HepG2 (cell line): ENCODE results near the gene RTP3. TPM values are rescaled to one million over a fixed set of nuclear protein-coding genes. Genes with fewer than 3 reads are reported as not detected.

ENCODE experiments used
- ATAC-seq: fragments of 200-7000 bp; cut with Tn5 transposase; 3 replicates; pipeline ENCODE4 v1.9.1; 2020; ENCODE audit warnings: mild to moderate bottlenecking, moderate library complexity
- BruUV-seq: library from RNA; stranded (reverse); fragments of 400-500 nt; replicated peaks from 2 replicates; lab custom pipeline; 2021; lab: Mats Ljungman, UMichigan
- CTCF ChIA-PET: fragments of 300-600 bp; formaldehyde crosslinking; extraction: SDS; loops from one replicate; lab custom pipeline; 2021; ENCODE audit warnings: low total read pairs, inconsistent platforms, low intra/inter-chr PET ratio; lab: Yijun Ruan, JAX
- POLR2A ChIA-PET: fragments of 350-600 bp; sonication (Branson Sonifier 250); formaldehyde crosslinking; loops from one replicate; lab custom pipeline; 2020; ENCODE audit warnings: antibody characterized with exemption, inconsistent platforms; lab: Yijun Ruan, JAX
- DNase-seq: peaks from one replicate; pipeline ENCODE4 v3.0.0-alpha.2; 2015; ENCODE audit warnings: low spot score
- FAIRE-seq: peaks from 3 replicates; lab custom pipeline; 2011; peaks lifted over from hg19 to GRCh38; lab: Jason Lieb, UNC
- H2AFZ ChIP-seq: one replicate; pipeline ENCODE4 v1.6.1; 2011; ENCODE audit warnings: low read length, inconsistent platforms
- H3K27ac ChIP-seq: fragments of 300-600 bp; 3 replicates; pipeline ENCODE4 v1.8.0; 2011; ENCODE audit warnings: mixed run types, mild to moderate bottlenecking, mixed read lengths, low read length, inconsistent platforms; ENCODE audit not compliant: insufficient read depth; ENCODE audit errors: extremely low read length
- H3K27me3 ChIP-seq, 2 experiments: fragments of 200-600 bp in 1 of 2; 2 replicates in 1 of 2; 3 replicates in 1 of 2; pipeline versions ENCODE4 v1.6.0 to v1.8.0; 2011; ENCODE audit warnings: low read length in 2 of 2, mild to moderate bottlenecking in 2 of 2, moderate library complexity in 2 of 2, inconsistent platforms in 1 of 2; ENCODE audit not compliant: insufficient read depth in 2 of 2, control insufficient read depth in 1 of 2
- H3K36me3 ChIP-seq, 2 experiments: fragments of 200-600 bp in 1 of 2; replicated peaks in 1 of 2; 2 replicates in 1 of 2; 3 replicates in 1 of 2; pipeline versions ENCODE4 v1.5.1 to v1.8.0; 2011; ENCODE audit warnings: low read length in 2 of 2, inconsistent platforms in 1 of 2; ENCODE audit not compliant: insufficient read depth in 2 of 2, control insufficient read depth in 1 of 2
- H3K4me1 ChIP-seq: 2 replicates; pipeline ENCODE4 v1.5.1; 2012; ENCODE audit warnings: low read length, inconsistent platforms; ENCODE audit not compliant: insufficient read depth
- H3K4me2 ChIP-seq: 2 replicates; pipeline ENCODE4 v1.6.0; 2011; ENCODE audit warnings: low read depth, low read length, inconsistent platforms
- H3K4me3 ChIP-seq, 3 experiments: fragments of 200-600 bp in 1 of 3; sonication (generic), shearing (Covaris generic) in 1 of 3; replicated peaks in 1 of 3; 2 replicates each; pipeline ENCODE4 v1.5.1; 2011 to 2016; ENCODE audit warnings: low read length in 3 of 3, inconsistent platforms in 2 of 3, low read depth in 2 of 3, mild to moderate bottlenecking in 2 of 3, control low read depth in 1 of 3, mixed read lengths in 1 of 3; ENCODE audit not compliant: insufficient read depth in 1 of 3
- H3K79me2 ChIP-seq: one replicate; pipeline ENCODE4 v1.6.1; 2011; ENCODE audit warnings: low read length, inconsistent platforms; ENCODE audit not compliant: insufficient read depth
- H3K9ac ChIP-seq: 2 replicates; pipeline ENCODE4 v1.6.0; 2011; ENCODE audit warnings: mild to moderate bottlenecking, low read depth, low read length, inconsistent platforms; ENCODE audit not compliant: insufficient read depth
- H3K9me3 ChIP-seq: 2 replicates; pipeline ENCODE4 v1.5.1; 2012; ENCODE audit warnings: mild to moderate bottlenecking, low read length
- H4K20me1 ChIP-seq: 2 replicates; pipeline ENCODE4 v1.6.0; 2011; ENCODE audit warnings: inconsistent platforms, mild to moderate bottlenecking, low read length, moderate library complexity; ENCODE audit not compliant: insufficient read depth
- ATM ChIP-seq: fragments of 450-650 bp; IDR thresholded peaks from 2 replicates; pipeline ENCODE4 v1.7.1; 2017; ENCODE audit warnings: mild to moderate bottlenecking, borderline replicate concordance
- BCL6 ChIP-seq: IDR thresholded peaks from 2 replicates; pipeline ENCODE4 v1.6.1; 2016; ENCODE audit warnings: missing genetic modification reagents, missing compliant biosample characterization
- GABPB1 ChIP-seq: IDR thresholded peaks from 2 replicates; pipeline ENCODE4 v1.6.1; 2016; ENCODE audit warnings: mild to moderate bottlenecking, missing genetic modification reagents, moderate library complexity, missing compliant biosample characterization
- HOXA3 ChIP-seq: sonication (generic); formaldehyde crosslinking; IDR thresholded peaks from 2 replicates; pipeline ENCODE4 v1.5.0; 2020; ENCODE audit warnings: missing genetic modification reagents
- KLF9 ChIP-seq: IDR thresholded peaks from 2 replicates; pipeline ENCODE4 v1.6.1; 2016; ENCODE audit warnings: low read depth
- SAP130 ChIP-seq: IDR thresholded peaks from 2 replicates; pipeline ENCODE4 v1.6.1; 2016; ENCODE audit warnings: low read depth
- ZNF224 ChIP-seq: sonication (generic); formaldehyde crosslinking; IDR thresholded peaks from 2 replicates; pipeline ENCODE4 v1.5.0; 2020; ENCODE audit warnings: mild to moderate bottlenecking, missing genetic modification reagents
- ZNF274 ChIP-seq: sonication (generic); formaldehyde crosslinking; IDR thresholded peaks from 2 replicates; pipeline ENCODE4 v1.5.1; 2020; ENCODE audit warnings: mild to moderate bottlenecking, missing genetic modification reagents
- ZNF781 ChIP-seq: sonication (generic); formaldehyde crosslinking; IDR thresholded peaks from 2 replicates; pipeline ENCODE4 v1.5.1; 2020; ENCODE audit warnings: borderline replicate concordance, mild to moderate bottlenecking, missing genetic modification reagents; ENCODE audit errors: not compliant biosample characterization
- WGBS: methylation state at CpG from one replicate; pipeline ENCODE4 v1.1.6; 2017; ENCODE audit warnings: low lambda C conversion rate; 5-methylcytosine and 5-hydroxymethylcytosine counted together
- in situ Hi-C: cut with HindIII; loops from 2 replicates; pipeline ENCODE4 v1.10.0; 2017; ENCODE audit warnings: low pct_unique_long_range_greater_than_20kb; ENCODE audit not compliant: extremely low pct_ligation_motif_present
- intact Hi-C: fragments of 100-400 bp; cut with micrococcal nuclease; formaldehyde crosslinking; loops from one replicate; pipeline ENCODE4 v1.10.0; 2022; ENCODE audit not compliant: unreplicated experiment
- polyA plus RNA-seq, 8 experiments: library from polyadenylated mRNA; depleted of rRNA in 3 of 8; stranded (reverse) in 7 of 8; unstranded in 1 of 8; fragments of >200 nt; fragmentation: Illumina TruSeq in 4 of 8; extraction: Trizol in 4 of 8; gene quantifications; 2 replicates each; pipeline versions ENCODE4 v1.2.1 to v1.2.3, GENCODE V29; 2011 to 2016; ENCODE audit warnings: low read depth in 4 of 8, missing spikeins in 1 of 8, mixed read lengths in 1 of 8; ENCODE audit not compliant: insufficient read depth in 1 of 8
- total RNA-seq, 5 experiments: library from RNA; depleted of rRNA; stranded (reverse); fragments of >200 nt; fragmentation: Illumina TruSeq; extraction: Trizol; gene quantifications; 2 replicates each; pipeline ENCODE4 v1.2.3, GENCODE V29; 2016; ENCODE audit warnings: low read depth in 1 of 5
- TF ChIP-seq, protein P1 (sequence below): sonication (generic); formaldehyde crosslinking; IDR thresholded peaks from 2 replicates; pipeline ENCODE4 v1.4.0; 2020; ENCODE audit warnings: mild to moderate bottlenecking, missing genetic modification reagents
- TF ChIP-seq, protein P2 (sequence below): sonication (generic); formaldehyde crosslinking; IDR thresholded peaks from 2 replicates; pipeline ENCODE4 v1.8.0; 2022; ENCODE audit warnings: missing genetic modification reagents, mild to moderate bottlenecking, moderate library complexity, borderline replicate concordance
- TF ChIP-seq, protein P3 (sequence below): fragments of 450-650 bp; IDR thresholded peaks from 2 replicates; pipeline ENCODE4 v1.6.1; 2017

Gene RTP3
- total and polyA plus RNA-seq, 2 of the 13 experiments (the other 11 are each of a cell fraction or from before 2014, with no cell fraction given), result 0.09 TPM; not detected in 1

DNA sequence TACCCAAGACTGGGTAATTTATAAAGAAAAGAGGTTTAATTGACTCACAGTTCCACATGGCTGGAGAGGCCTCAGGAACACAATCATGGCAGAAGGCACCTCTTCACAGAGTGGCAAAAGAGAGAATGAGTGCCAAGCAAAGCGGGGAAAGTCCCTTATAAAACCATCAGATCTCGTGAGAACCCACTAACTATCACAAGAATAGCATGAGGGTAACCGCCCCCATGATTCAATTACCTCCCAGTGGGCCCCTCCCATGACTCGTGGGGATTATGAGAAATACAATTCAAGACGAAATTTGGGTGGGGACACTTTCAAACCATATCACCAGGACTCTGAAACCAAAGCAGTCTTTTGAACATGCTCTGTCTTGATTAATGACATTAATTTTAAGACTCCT, 7.0 kb downstream of the RTP3 start:
- no peaks in the 10 kb centered on the region for H3K4me1 ChIP-seq
- no peak overlapping the region for H3K4me2 ChIP-seq
- WGBS, result 0% methylated on average over 2 of the region's 5 CpGs
- DNase-seq (no peak), ATAC-seq (no peak), FAIRE-seq (no peak)
- CTCF ChIA-PET, result no interaction called here
- H3K36me3 ChIP-seq, result no peaks in the 10 kb centered on the region
- no peaks in the 10 kb centered on the region for H4K20me1 ChIP-seq
- POLR2A ChIA-PET, result no interaction called here
- no peaks in the 10 kb centered on the region for H3K79me2 ChIP-seq
- no peak overlapping the region for H3K27ac ChIP-seq
- H2AFZ ChIP-seq, result no peak overlapping the region
- BruUV-seq, result no TSS peak
- no peak overlapping the region for H3K9ac ChIP-seq
- intact Hi-C loops (no loop called here), in situ Hi-C loops (no loop called here)
- no peak overlapping the region for H3K4me3 ChIP-seq
- peaks cover 1 to 2% of the 10 kb centered on the region in 2 experiments; a peak in 4 of 5 replicates for H3K27me3 ChIP-seq
- H3K9me3 ChIP-seq, result no peaks in the 10 kb centered on the region
- TF ChIP-seq ZNF274 (CRISPR knock-in tag), result no peak
- TF ChIP-seq ZNF224 (CRISPR knock-in tag), result no peak
- TF ChIP-seq, protein P1, sequence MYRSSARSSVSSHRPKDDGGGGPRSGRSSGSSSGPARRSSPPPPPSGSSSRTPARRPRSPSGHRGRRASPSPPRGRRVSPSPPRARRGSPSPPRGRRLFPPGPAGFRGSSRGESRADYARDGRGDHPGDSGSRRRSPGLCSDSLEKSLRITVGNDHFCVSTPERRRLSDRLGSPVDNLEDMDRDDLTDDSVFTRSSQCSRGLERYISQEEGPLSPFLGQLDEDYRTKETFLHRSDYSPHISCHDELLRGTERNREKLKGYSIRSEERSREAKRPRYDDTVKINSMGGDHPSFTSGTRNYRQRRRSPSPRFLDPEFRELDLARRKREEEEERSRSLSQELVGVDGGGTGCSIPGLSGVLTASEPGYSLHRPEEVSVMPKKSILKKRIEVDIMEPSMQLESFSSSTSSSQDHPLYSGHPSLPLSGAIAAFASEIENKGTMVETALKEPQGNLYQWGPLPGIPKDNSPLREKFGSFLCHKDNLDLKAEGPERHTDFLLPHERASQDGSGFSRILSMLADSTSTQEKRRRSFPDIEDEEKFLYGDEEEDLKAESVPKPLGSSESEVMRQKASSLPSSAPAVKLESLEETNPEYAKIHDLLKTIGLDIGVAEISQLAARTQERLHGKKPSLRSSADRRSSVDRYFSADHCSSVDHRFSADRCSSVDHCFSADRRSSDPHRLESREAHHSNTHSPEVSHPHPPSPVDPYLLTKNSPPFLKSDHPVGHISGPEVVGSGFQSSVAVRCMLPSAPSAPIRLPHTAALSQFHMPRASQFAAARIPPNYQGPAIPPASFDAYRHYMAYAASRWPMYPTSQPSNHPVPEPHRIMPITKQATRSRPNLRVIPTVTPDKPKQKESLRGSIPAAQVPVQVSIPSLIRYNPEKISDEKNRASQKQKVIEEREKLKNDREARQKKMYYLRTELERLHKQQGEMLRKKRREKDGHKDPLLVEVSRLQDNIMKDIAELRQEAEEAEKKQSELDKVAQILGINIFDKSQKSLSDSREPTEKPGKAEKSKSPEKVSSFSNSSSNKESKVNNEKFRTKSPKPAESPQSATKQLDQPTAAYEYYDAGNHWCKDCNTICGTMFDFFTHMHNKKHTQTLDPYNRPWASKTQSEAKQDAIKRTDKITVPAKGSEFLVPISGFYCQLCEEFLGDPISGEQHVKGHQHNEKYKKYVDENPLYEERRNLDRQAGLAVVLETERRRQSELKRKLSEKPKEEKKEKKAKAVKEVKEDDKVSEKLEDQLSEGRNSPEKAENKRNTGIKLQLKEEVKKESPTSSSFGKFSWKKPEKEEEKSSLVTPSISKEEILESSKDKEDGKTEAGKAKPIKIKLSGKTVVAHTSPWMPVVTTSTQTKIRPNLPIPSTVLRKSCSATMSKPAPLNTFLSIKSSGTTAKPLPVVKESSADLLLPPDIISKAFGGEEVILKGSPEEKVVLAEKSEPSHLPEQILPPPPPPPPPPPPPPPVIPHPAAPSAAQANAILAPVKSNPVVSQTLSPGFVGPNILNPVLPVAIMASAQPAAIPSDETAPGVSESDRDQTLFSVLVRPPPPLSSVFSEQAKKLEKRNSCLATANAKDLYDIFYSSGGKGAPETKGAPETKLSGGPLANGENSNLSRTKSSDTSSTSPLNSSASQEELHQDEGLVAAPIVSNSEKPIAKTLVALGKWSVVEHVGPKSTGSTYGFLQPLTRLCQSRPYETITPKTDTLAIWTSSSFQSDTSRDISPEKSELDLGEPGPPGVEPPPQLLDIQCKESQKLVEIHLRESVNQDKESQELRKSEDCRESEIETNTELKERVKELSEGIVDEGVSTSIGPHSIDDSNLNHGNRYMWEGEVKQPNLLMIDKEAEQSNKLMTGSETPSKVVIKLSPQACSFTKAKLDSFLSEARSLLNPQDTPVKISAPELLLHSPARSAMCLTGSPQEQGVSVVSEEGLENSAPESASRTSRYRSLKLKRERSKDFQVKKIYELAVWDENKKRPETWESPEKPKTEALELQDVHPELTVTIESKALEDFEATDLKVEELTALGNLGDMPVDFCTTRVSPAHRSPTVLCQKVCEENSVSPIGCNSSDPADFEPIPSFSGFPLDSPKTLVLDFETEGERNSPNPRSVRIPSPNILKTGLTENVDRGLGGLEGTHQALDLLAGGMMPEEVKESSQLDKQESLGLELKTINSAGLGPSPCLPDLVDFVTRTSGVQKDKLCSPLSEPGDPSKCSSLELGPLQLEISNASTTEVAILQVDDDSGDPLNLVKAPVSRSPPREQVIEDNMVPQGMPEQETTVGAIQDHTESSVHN (CRISPR knock-in tag), result no peak
- no peak for TF ChIP-seq KLF9
- no peak for TF ChIP-seq ATM
- TF ChIP-seq, protein P2, sequence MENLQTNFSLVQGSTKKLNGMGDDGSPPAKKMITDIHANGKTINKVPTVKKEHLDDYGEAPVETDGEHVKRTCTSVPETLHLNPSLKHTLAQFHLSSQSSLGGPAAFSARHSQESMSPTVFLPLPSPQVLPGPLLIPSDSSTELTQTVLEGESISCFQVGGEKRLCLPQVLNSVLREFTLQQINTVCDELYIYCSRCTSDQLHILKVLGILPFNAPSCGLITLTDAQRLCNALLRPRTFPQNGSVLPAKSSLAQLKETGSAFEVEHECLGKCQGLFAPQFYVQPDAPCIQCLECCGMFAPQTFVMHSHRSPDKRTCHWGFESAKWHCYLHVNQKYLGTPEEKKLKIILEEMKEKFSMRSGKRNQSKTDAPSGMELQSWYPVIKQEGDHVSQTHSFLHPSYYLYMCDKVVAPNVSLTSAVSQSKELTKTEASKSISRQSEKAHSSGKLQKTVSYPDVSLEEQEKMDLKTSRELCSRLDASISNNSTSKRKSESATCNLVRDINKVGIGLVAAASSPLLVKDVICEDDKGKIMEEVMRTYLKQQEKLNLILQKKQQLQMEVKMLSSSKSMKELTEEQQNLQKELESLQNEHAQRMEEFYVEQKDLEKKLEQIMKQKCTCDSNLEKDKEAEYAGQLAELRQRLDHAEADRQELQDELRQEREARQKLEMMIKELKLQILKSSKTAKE (CRISPR knock-in tag), result no peak
- TF ChIP-seq, protein P3, sequence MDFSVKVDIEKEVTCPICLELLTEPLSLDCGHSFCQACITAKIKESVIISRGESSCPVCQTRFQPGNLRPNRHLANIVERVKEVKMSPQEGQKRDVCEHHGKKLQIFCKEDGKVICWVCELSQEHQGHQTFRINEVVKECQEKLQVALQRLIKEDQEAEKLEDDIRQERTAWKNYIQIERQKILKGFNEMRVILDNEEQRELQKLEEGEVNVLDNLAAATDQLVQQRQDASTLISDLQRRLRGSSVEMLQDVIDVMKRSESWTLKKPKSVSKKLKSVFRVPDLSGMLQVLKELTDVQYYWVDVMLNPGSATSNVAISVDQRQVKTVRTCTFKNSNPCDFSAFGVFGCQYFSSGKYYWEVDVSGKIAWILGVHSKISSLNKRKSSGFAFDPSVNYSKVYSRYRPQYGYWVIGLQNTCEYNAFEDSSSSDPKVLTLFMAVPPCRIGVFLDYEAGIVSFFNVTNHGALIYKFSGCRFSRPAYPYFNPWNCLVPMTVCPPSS, result no peak
- no peak for TF ChIP-seq ZNF781 (CRISPR knock-in tag)
- no peak for TF ChIP-seq BCL6 (CRISPR knock-in tag)
- no peak for TF ChIP-seq HOXA3 (CRISPR knock-in tag)
- no peak for TF ChIP-seq GABPB1 (CRISPR knock-in tag)
- TF ChIP-seq SAP130 (CRISPR knock-in tag), result no peak
